ENCODE data around the gene DCAF12.

DNA sequence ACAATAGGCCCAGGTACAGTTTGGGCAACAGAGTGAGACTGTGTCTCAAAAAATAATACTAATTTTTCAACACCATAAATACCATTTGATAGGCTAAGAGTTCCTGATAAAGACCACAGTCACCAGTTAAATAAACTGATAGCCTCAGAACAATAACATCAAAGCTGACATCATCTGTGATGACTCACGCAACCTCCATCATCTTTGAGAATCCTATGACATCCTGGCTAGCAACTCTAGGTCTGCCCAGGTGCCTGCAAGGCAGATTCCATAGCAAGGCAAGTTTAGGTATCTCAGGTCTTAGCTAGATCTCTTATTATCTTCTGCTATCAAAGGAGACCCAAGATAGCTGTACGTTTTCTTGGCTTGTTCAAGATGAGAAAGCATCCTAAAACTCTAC lies 47.3 kb downstream of the DCAF12 start:
- TF ChIP-seq CTCF (IDR thresholded peaks at IDR 0.05) (no peak), EP300 (IDR thresholded peaks at IDR 0.05) (no peak)

All from esophagus muscularis mucosa (tissue), 3 donors.